Measurements from ENCODE around the gene NEU4. TPM values are rescaled to one million over a fixed set of nuclear protein-coding genes. Genes with fewer than 3 reads are reported as not detected.

NEU4 gene
- polyA plus RNA-seq, 1 experiment, result not detected

DNA sequence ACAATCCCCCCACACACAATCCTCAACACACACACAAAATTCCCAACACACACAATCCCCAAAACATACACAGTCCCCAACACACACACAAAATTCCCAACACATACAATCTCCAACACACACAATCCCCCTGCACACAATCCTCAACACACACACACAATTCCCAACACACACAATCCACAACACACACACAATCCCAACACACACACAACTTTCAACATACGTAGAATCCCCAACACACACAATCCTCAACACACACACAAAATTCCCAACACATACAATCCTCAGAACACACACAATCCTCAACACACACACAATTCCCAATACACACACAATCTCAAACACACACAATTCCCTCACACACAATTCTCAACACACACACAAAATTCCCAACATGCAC is 52.3 kb downstream of the NEU4 start:
- DNase-seq (ENCODE audit: low read depth), result no peak
- no peak for TF ChIP-seq CTCF (IDR thresholded peaks at IDR 0.05; ENCODE audit: insufficient read depth, low read depth, low read length)
- ChIA-PET CTCF (no interaction called here), POLR2A (no interaction called here)
- Histone ChIP-seq H3K36me3 (ENCODE audit: control insufficient read depth, insufficient read depth, low read length) (no peaks in the 10 kb centered on the region), H3K27me3 (ENCODE audit: control insufficient read depth, insufficient read depth, low read length) (peaks cover 5% of the 10 kb centered on the region), H3K4me3 (ENCODE audit: low read depth, low read length) (no peak overlapping the region)

GRCh38 chr2:241862093-241862492 is 53.1 kb downstream of the NEU4 start:
- no peak for DNase-seq (ENCODE audit: low read depth)
- Histone ChIP-seq H3K36me3 (ENCODE audit: control insufficient read depth, insufficient read depth, low read length) (no peaks in the 10 kb centered on the region), H3K27me3 (ENCODE audit: control insufficient read depth, insufficient read depth, low read length) (peaks cover 13% of the 10 kb centered on the region), H3K4me3 (ENCODE audit: low read depth, low read length) (no peak overlapping the region)
- ChIA-PET CTCF (no interaction called here), POLR2A (no interaction called here)
- no peak for TF ChIP-seq CTCF (IDR thresholded peaks at IDR 0.05; ENCODE audit: insufficient read depth, low read depth, low read length)

- Histone ChIP-seq H3K36me3 (ENCODE audit: control insufficient read depth, insufficient read depth, low read length) (no peaks in the 10 kb centered on the region), H3K4me3 (ENCODE audit: low read depth, low read length) (no peak overlapping the region), H3K27me3 (ENCODE audit: control insufficient read depth, insufficient read depth, low read length) (peaks cover 20% of the 10 kb centered on the region)
- CTCF ChIA-PET, result no interaction called here
- POLR2A ChIA-PET, result no interaction called here
- no peak for DNase-seq (ENCODE audit: low read depth)
- TF ChIP-seq CTCF (IDR thresholded peaks at IDR 0.05; ENCODE audit: insufficient read depth, low read depth, low read length), result no peak
Measured at GRCh38 chr2:241862775-241863535, 54.0 kb downstream of the NEU4 start.

DNA sequence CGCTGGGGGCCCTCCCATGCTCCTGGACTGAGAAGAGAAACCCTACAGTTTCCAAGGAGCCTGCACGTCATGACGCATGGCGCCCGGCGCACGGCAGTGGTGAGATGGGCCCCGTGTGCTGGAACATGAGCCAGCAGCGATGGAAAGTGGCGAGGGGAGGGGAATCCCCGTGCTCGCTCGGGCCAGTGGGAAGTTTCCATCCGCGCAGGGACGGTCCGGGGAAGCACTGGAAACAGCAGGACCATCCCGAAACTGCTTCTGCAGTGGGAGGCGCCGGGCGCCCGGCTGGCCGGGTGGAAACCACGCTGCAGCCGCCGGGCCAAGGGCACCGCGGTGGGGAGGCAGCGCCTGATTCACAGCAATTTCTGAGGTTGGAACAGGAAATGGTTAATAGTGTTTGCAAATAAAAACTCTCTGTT is 54.6 kb downstream of the NEU4 start:
- POLR2A ChIA-PET, result no interaction called here
- no peak for TF ChIP-seq CTCF (IDR thresholded peaks at IDR 0.05; ENCODE audit: insufficient read depth, low read depth, low read length)
- Histone ChIP-seq H3K27me3 (ENCODE audit: control insufficient read depth, insufficient read depth, low read length) (peaks cover 22% of the 10 kb centered on the region), H3K4me3 (ENCODE audit: low read depth, low read length) (no peak overlapping the region), H3K36me3 (ENCODE audit: control insufficient read depth, insufficient read depth, low read length) (no peaks in the 10 kb centered on the region)
- DNase-seq (ENCODE audit: low read depth), result no peak
- CTCF ChIA-PET, result no interaction called here

DNA sequence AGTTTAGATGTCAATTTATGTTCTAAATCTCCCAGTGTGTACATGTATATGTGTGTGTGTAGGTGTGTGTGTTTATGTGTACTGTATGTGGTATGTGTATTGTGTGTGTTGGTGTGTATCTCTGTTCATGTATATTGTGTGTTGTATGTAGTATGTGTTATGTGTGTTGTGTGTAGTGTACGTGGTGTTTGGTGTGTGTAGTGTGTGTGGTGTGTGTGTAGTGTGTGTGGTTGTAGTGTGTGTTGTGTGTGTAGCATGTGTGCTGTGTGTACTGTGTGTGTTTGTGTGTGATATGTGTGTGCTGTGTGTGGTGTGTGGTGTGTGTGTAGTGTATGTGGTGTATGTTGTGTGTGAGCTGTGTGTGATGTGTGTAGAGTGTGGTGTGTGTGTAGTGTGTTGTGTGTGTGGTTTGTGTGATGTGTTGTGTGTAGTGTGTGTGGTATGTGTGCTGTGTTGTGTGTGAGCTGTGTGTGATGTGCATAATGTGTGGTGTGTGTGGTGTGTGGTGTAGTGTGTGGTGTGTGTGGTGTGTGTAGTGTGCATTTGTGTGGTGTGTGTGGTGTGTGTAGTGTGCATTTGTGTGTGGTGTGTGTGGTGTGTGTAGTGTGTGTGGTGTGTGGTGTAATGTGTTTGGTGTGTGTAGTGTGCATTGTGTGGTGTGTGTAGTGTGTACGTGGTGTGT is 55.3 kb downstream of the NEU4 start:
- TF ChIP-seq CTCF (IDR thresholded peaks at IDR 0.05; ENCODE audit: insufficient read depth, low read depth, low read length), result no peak
- CTCF ChIA-PET, result no interaction called here
- Histone ChIP-seq H3K36me3 (ENCODE audit: control insufficient read depth, insufficient read depth, low read length) (no peaks in the 10 kb centered on the region), H3K27me3 (ENCODE audit: control insufficient read depth, insufficient read depth, low read length) (peaks cover 22% of the 10 kb centered on the region), H3K4me3 (ENCODE audit: low read depth, low read length) (no peak overlapping the region)
- no peak for DNase-seq (ENCODE audit: low read depth)
- POLR2A ChIA-PET, result no interaction called here
